ENCODE measurements around the gene SDK2.

DNA sequence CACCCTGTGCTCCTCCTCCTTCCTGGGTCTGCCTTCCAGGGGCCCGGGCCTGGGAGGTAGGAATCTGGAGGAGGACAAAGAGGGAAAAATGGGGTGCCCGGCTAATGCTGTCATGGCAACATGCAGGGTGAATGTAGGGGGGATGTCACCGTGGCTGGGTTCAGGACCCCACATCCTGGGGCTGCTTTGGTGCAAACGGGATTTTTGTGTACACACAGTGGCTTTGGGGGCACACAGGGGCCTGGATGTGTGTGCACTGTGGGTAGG lies 295.5 kb downstream of the SDK2 start:
- TF ChIP-seq TAF1 (IDR thresholded peaks at IDR 0.05; ENCODE audit: borderline replicate concordance, insufficient read depth, low read length) (no peak), FOXP2 (optimal IDR thresholded peaks at IDR 0.05; ENCODE audit: borderline replicate concordance, extremely low read depth, extremely low read length, insufficient read depth) (no peak), SIN3A (IDR thresholded peaks at IDR 0.05; ENCODE audit: borderline replicate concordance, insufficient read depth, low read length) (no peak), REST (IDR thresholded peaks at IDR 0.05; ENCODE audit: insufficient read depth in 1 of 2, low read depth in 2 of 2, low read length in 2 of 2) (no peak)
